IPS DF 4.7 (cell line): Measurements from ENCODE around the gene SLCO2B1.

Experiments
- DNase-seq: peaks from one replicate; pipeline ENCODE4 v3.0.0-alpha.2; 2013; ENCODE audit warnings: low spot score; ENCODE audit errors: extremely low read depth

The SLCO2B1 gene

DNA sequence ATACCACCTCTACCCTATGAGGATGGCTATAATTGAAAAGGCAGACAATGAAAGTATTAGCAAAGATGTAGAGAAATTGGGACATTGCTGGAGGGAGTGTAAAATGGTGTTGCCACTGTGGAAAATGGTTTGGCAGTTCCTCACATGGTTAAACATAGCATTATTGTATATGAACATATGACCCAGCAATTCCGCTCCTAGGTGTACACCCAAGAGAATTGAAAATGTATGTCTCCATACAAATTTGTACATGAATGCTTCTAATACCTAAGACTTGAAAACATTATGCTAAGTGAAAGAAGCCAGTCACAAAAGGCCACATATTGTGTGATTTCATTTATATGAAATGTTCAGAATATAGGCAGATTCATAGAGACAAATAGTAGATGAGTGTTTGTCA, 10.0 kb downstream of the SLCO2B1 start:
- no peak for DNase-seq

DNA sequence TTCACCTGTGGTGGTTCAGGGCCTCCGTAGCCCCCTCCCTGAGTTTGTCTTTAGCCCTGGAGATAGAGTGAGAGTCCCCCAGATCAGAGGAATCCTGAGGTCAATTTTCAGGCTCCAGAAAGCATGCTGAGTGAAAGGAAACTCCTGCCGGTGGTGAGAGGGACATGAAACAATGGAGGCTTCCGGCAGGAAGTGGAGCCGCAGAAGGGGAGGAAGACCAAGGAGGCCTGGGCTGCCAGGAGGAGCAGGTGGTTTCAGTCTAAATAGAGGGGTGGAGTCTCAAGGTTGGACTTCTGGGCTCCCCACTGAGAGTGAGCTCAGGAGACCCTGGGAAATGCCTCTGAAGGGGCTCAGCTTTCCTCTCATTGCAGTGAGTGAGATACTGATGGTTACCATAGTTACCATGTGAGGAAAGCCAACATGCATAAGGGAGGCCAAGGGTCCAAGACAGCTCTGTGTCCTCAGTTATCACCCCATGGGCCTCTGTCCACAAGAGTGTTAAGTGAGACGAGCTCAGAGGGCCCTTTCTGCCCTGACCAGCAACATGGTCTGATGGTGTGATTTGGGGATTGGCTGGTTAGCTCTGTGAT, 10.7 kb downstream of the SLCO2B1 start:
- no peak for DNase-seq

- no peak for DNase-seq
Measured at GRCh38 chr11:75162954-75163353, 12.0 kb downstream of the SLCO2B1 start.

DNA sequence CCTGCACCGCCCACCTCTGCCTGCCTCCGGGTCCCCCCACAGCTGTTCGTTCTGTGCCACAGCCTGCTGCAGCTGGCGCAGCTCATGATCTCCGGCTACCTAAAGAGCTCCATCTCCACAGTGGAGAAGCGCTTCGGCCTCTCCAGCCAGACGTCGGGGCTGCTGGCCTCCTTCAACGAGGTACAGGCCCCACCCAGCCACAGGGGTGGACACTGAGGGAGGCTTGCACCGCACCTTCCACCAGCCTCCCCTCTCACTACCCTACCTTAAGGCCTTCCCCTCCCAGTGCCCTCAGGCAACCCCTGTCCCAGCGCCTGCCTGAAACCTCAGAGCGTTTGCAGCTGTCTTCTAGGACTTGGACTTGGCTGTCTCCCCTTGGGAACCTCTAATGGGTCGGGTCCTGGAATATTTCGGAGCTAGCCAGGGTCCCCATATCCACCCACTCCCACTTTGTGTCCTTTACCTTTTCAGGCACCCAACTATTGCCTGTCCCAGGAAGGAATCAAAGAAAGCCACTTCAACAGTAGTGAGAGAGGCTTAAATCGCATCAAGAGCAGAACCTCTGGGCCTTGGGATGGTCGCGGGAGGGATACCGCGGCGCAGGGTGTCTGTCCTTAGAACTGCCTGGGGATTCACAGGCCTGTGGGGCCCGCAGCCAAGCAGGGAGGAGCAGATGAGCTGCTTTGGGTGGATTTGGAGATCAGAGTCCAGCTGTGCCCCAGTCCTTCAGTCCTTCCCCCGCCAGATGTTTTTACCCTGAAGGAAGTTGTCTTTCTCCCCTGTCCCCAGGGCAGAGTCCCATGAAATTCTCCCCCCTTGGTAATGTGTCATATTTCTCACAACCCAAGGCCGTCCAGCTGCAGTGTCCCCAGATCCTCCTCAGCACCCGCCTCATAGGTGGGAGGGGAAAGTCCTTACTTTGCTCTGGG, 13.3 kb downstream of the SLCO2B1 start:
- no peak for DNase-seq

- DNase-seq = no peak
Measured at GRCh38 chr11:75165721-75166120, 14.8 kb downstream of the SLCO2B1 start.

GRCh38 chr11:75166791-75167190, 15.9 kb downstream of the SLCO2B1 start:
- DNase-seq = no peak

DNA sequence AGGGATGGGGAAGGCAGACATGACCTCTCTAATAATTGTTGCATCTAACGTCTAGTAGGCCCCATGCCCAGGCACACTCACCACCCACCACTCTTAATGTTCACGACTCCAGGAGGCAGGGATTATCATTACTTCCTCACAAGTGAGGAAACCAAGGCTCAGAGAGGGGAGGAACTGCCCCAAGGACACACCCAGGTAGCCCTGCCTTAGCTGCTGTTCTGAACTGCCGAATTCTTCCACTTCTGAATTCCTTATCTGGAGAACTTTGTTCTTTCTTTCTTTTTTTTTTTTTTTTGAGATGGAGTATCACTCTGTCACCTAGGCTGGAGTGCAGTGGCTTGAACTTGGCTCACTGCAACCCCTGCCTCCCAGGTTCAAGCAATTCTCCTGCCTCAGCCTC, 16.7 kb downstream of the SLCO2B1 start:
- no peak for DNase-seq

GRCh38 chr11:75169101-75169885, 18.4 kb downstream of the SLCO2B1 start:
- no peak for DNase-seq

DNA sequence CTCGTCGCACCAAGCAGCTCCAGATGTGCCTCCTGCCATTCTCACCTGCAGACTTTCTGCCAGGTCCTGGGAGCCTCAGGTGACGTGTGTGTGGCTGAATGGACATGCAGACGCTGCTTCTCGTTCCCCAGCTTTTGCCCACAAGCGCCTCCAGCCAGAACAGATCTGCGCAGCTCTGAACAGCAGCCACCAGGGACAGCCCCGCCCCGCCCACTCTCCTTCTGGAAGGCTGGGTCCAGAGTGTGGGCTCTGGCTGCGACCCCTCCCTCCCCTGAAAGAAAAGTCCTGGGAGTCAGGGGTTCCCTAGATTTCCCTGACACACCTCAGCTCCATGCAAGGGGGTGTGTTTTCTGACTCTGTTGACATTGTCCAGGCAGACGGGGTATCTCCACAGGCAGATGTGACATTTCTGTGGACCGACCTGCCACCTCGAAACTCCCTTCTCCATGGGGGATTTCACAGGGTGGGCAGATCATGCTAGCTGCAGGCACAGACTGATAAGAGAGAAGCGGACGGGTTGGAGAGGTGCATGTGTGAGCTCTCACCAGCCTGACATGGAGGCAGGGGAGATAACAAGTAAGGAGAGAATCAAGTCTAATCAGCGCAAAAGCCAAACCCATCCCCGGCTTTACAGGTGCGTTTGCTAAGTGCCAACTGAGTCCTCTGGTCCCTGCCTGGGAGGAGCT, 19.8 kb downstream of the SLCO2B1 start:
- DNase-seq = no peak

DNA sequence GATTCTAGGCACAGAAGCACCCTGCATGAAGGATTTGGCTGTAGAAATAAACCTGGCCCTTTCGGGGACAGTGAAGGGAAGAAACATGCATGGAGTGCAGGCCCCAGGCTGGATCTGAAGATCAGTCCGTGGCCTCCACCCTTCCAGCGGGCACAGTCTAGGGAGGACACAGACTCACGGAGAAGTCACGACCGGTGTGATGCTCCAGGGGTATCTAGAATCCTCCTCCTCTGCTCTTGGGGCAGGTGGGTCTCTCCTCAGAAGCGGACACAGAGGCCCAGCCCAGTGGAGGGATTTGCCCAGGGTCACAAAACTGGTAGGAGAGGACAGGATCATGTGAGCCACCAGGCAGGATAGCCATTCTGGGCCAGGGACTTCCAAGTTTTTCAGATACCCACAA, 22.4 kb downstream of the SLCO2B1 start:
- DNase-seq = no peak

- DNase-seq = no peak
Measured at GRCh38 chr11:75174781-75175370, 24.0 kb downstream of the SLCO2B1 start.

GRCh38 chr11:75182664-75183063, 31.8 kb downstream of the SLCO2B1 start:
- no peak for DNase-seq

GRCh38 chr11:75184051-75184450, 33.1 kb downstream of the SLCO2B1 start:
- no peak for DNase-seq

DNA sequence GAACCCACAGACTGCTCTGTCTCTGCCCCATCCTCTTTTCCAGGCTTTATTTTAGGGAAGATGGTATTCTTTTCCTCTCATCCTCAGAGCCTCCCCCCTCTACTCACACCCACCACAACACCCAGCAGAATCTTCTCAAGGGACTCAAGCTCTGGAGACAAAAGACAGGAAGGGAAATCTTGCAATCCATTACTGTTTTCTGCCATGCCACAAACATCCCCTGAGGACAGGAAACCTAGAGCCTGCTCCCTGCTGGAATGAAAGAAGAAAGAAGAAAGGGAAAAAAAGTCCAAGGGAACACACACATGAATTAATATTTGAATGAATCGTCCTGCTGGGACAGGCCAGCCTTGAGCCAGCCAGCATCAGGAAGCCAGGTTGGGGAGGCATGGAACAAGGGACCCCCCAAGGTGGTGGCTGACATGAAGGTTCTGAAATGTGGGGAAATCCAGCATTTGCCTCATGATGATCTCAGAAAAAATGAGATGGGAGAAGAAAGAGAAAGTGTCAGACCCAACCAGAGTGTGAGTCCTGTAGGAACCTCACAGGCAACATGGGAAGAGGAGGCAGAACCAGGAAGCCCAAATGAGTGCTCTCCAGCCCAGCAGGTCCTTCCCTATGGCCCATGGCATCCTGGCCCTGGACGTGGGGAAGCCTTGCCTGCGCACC, 34.0 kb downstream of the SLCO2B1 start:
- DNase-seq = no peak

DNA sequence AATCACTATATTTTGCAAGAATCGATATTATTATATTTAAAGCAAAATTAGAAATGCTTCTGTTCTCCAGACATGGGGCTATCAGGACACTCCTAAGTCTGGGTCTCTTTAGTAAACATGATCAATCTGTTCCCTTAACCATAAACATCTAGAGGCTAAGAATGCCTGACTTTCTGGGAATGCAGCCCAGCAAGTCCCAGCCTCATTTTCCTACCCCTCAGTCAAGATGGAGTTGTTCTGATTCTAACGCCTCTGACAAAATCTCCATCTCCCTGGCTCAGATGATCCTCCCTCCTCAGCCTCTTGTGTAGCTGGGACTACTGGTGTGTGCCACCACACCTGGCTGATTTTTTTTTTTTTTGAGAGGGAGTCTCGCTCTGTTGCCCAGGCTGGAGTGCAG, 35.0 kb downstream of the SLCO2B1 start:
- DNase-seq = no peak

- DNase-seq = no peak
Measured at GRCh38 chr11:75186999-75187398, 36.1 kb downstream of the SLCO2B1 start.

DNA sequence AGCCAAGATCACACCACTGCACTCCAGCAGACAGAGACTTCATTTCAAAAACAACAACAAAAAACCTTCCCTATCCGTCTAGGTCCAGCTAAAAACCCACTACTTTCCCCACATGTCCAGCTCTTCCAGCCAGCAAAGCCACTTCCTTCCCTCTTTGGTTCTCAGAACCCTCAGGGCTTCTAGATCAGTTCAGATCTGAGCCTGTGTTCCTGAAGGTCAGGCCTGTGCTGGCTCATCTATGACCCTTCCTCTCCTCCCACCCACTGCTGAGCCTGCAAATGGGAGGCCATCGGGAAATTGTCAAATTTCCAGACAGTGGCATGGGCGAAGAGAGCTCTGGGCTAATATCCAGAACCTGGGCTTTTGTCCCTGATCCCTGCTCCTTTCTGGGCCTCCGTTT, 37.8 kb downstream of the SLCO2B1 start:
- DNase-seq = no peak

DNA sequence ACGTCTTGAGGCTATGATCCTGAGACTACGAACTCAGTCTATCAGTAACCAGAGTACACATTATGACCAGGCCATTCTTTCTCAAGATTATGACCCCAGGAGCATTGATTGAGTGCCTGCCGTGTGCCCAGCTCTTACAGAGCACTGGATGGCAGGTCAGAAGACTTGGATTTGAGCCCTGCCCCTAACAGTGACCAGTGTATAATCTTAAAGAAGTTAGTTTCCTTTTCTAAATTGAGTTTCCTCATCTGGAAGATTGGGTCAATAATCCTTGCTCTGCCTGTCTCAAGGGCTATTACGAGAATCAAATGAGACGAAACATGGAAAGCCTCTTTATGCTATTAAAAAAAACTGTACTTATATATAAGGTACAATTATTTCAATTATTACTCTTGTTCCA, 38.2 kb downstream of the SLCO2B1 start:
- DNase-seq = no peak

DNA sequence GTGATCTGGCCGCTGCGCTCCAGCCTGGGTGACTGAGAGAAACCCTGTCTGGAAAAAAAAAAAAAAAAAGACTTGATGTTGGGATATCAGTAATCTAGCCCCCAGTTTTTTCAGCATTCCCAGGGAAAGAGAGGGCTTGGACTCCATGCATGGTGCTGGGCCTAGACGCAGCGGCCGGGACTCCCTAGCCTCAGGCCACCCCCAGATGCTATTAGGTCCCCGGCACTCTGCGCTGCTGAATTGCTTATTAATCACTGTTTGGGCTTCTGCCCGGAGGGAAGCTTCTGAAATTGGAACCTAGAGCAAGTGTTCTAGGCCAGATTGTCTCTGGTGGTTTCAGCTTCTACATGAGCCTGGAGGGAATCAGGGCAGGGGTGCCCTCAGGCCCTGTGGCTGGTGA, 39.0 kb downstream of the SLCO2B1 start:
- no peak for DNase-seq

- no peak for DNase-seq
Measured at GRCh38 chr11:75190652-75191329, 39.9 kb downstream of the SLCO2B1 start.
